Duodenal mucosa (tissue), 2 donors: ENCODE results near the gene IRX5.

Experiments
- H3K27ac ChIP-seq: one replicate; pipeline ENCODE4 v1.7.0; 2013; ENCODE audit warnings: low read depth, low read length
- H3K27me3 ChIP-seq, 2 donors: one replicate each; pipeline ENCODE4 v1.7.0; 2013; ENCODE audit warnings: low read length in 2 of 2, control low read depth in 1 of 2; ENCODE audit not compliant: insufficient read depth in 2 of 2, control insufficient read depth in 1 of 2
- H3K36me3 ChIP-seq, 2 donors: one replicate each; pipeline ENCODE4 v1.7.0; 2013; ENCODE audit warnings: low read length in 2 of 2, control low read depth in 1 of 2; ENCODE audit not compliant: insufficient read depth in 2 of 2, control insufficient read depth in 1 of 2
- H3K4me1 ChIP-seq, 2 donors: one replicate each; pipeline ENCODE4 v1.7.0; 2013; ENCODE audit warnings: low read length in 2 of 2, control low read depth in 1 of 2; ENCODE audit not compliant: insufficient read depth in 2 of 2, control insufficient read depth in 1 of 2
- H3K4me3 ChIP-seq, 2 donors: one replicate each; pipeline ENCODE4 v1.7.0; 2013; ENCODE audit warnings: low read length in 2 of 2, low read depth in 1 of 2
- H3K9ac ChIP-seq, 2 donors: one replicate each; pipeline ENCODE4 v1.7.0; 2013; ENCODE audit warnings: low read length in 2 of 2, low read depth in 1 of 2
- H3K9me3 ChIP-seq, 2 donors: one replicate each; pipeline ENCODE4 v1.7.0; 2013; ENCODE audit warnings: low read length in 2 of 2, control low read depth in 1 of 2; ENCODE audit not compliant: control insufficient read depth in 1 of 2

The IRX5 gene

DNA sequence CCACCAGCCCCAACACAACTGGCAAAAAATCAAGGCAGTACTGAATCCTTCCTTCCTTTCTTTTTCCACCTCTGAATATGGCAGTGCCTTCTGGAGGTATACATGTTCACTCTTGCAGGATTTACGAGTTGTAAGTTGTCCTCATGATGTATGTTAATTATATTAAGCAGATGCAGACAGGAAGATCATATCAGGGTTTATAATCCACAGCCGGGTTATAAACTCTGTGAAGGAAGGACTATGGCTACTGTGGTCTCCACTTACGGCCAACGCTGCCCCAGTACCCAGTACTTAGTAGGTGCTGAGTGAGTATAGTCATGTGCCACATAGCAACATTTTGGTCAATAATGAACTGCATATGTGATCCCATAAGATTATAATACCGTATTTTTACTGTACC lies 19.6 kb upstream of the IRX5 start:
- Histone ChIP-seq H3K4me1 (no peaks in the 10 kb centered on the region), H3K36me3 (no peaks in the 10 kb centered on the region), H3K27ac (no peak overlapping the region), H3K9me3 (no peaks in the 10 kb centered on the region), H3K27me3 (no peaks in the 10 kb centered on the region), H3K9ac (no peak overlapping the region), H3K4me3 (no peak overlapping the region)

DNA sequence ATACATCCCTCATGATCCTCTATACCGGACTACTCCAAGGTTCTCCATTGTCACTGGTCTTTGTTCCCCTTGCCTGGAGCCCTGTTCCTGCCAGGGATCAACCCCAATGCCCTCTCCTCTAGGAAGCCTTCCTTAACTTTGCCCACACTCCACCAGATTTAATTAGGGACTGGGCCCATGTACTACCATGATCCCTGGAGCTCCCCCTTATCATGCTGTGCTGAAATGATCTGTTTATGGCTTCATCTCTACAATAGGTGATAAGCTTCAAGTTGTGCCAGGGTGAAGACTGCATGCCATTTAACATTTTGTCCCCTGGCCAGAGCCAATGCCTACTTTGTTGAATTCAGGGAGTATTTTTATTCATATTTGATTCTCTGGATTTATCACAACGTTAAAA lies 17.9 kb upstream of the IRX5 start:
- Histone ChIP-seq H3K36me3 (no peaks in the 10 kb centered on the region), H3K4me3 (no peak overlapping the region), H3K4me1 (no peaks in the 10 kb centered on the region), H3K27ac (no peak overlapping the region), H3K9ac (no peak overlapping the region), H3K9me3 (no peaks in the 10 kb centered on the region), H3K27me3 (no peaks in the 10 kb centered on the region)

GRCh38 chr16:54921206-54921824 lies 9.3 kb upstream of the IRX5 start:
- H3K36me3 ChIP-seq: no peaks in the 10 kb centered on the region
- no peaks in the 10 kb centered on the region for H3K9me3 ChIP-seq
- no peak overlapping the region for H3K4me3 ChIP-seq
- H3K4me1 ChIP-seq: no peaks in the 10 kb centered on the region
- no peak overlapping the region for H3K9ac ChIP-seq
- peaks cover 17 to 29% of the 10 kb centered on the region in 2 donors for H3K27me3 ChIP-seq
- H3K27ac ChIP-seq: no peak overlapping the region

- Histone ChIP-seq H3K4me3 (no peak overlapping the region), H3K27ac (no peak overlapping the region), H3K9ac (no peak overlapping the region), H3K27me3 (peaks cover 34 to 47% of the 10 kb centered on the region in 2 donors), H3K9me3 (no peaks in the 10 kb centered on the region), H3K36me3 (no peaks in the 10 kb centered on the region), H3K4me1 (peaks cover 4% of the 10 kb centered on the region in 2 donors)
Observed at GRCh38 chr16:54923055-54923473, 7.6 kb upstream of the IRX5 start.

DNA sequence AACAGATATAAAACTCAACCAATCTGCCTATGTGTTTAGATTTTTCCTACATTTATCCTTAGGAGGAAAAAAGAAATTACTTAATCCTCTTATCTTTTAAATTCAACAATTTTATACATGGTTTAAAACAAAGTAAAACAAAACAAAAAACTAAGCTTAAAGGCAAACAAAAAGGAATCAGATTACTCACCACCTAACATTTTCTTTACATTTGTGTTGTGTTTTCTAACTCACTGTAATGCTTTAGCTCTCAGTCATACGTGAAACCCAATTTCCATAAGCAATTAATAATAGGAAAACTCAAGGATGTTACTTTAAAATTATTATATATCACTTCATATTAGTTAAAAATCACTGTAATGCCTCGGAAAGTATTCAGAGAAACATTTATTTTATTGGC lies 6.7 kb upstream of the IRX5 start:
- Histone ChIP-seq H3K27ac (no peak overlapping the region), H3K36me3 (no peaks in the 10 kb centered on the region), H3K4me1 (peaks cover 4% of the 10 kb centered on the region in 2 donors), H3K9me3 (no peaks in the 10 kb centered on the region), H3K9ac (no peak overlapping the region), H3K27me3 (peaks cover 34 to 46% of the 10 kb centered on the region in 2 donors), H3K4me3 (no peak overlapping the region)

- H3K27ac ChIP-seq: no peak overlapping the region
Observed at GRCh38 chr16:54926166-54926838, 4.4 kb upstream of the IRX5 start.

DNA sequence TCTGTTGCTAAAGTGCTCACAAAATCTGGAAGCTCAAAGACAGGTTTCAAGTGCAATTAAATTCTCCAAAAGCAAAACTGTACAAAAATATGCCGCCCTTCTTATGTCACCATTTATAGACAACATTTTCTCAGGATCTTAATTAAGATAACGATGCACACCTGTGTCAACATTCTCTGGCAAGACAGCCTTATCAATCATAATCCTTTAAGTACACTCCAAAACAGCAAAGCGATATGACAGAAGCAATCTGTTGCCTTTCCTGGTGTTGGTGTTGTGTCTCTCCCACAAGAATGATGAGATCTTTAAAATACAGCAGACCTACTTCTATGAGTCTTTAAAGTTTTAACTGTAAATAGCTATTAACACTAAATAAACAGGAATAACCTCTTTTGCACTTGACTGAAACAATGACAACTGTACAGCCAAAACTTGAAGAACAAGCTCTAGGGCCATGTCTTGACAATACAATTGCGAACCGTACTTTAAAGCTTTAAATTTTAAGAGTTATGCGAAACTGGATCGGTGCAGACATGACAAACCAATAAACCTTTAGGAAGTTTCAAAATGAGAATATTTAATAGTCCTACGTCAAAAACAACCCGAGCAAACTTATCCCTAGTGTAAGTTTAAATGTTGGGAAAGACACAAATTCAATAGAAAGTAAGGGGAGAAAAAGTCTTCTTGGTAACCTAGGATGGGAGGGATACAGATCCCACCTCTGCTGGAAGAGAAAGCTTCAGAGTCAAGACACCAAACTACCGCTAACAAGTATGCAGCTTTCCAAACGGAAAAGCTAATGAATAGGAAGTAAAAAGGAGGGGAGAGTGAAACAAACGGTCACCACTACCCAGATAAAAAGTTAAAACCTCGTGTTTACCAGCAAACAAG lies 3.3 kb upstream of the IRX5 start:
- Histone ChIP-seq H3K9ac (no peak overlapping the region), H3K9me3 (no peaks in the 10 kb centered on the region), H3K4me3 (peak overlapping the region in 1 of 2 donors; percentile 30), H3K27ac (no peak overlapping the region), H3K4me1 (peaks cover 13 to 15% of the 10 kb centered on the region in 2 donors), H3K36me3 (no peaks in the 10 kb centered on the region), H3K27me3 (peaks cover 51 to 56% of the 10 kb centered on the region in 2 donors)

More at GRCh38 chr16:54926166-54926838, 4.4 kb upstream of the IRX5 start:
- H3K4me1 ChIP-seq: peaks cover 13 to 15% of the 10 kb centered on the region in 2 donors
- no peak overlapping the region for H3K9ac ChIP-seq
- H3K27me3 ChIP-seq: peaks cover 41 to 45% of the 10 kb centered on the region in 2 donors
- H3K4me3 ChIP-seq: no peak overlapping the region
- H3K9me3 ChIP-seq: no peaks in the 10 kb centered on the region
- no peaks in the 10 kb centered on the region for H3K36me3 ChIP-seq

DNA sequence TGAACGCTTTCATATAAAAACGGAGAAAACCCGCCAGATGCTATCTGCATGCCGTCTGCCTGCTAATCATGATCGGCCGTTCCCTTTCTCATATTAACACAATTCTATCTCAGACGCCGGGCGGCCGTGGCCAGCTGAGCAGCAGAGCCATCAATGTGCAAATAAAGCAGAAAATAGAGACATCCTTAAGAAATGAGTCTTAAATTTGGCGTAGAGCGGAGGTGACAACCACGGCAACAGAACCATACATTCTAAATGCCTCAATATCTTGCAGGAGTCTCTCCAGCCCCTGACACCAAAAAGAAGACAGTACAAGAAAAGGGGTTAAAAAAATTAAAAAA lies 2.7 kb upstream of the IRX5 start:
- Histone ChIP-seq H3K4me1 (peaks cover 13 to 15% of the 10 kb centered on the region in 2 donors), H3K27ac (no peak overlapping the region)

GRCh38 chr16:54928411-54929089 lies 2.1 kb upstream of the IRX5 start:
- H3K27me3 ChIP-seq: peaks cover 56% of the 10 kb centered on the region in 2 donors
- no peaks in the 10 kb centered on the region for H3K9me3 ChIP-seq
- peak overlapping the region; percentile 53 to 78 for H3K4me3 ChIP-seq
- no peak overlapping the region for H3K9ac ChIP-seq
- H3K27ac ChIP-seq: peak overlapping the region; percentile 10
- no peaks in the 10 kb centered on the region for H3K36me3 ChIP-seq
- peaks cover 13 to 15% of the 10 kb centered on the region in 2 donors for H3K4me1 ChIP-seq

More for the DNA sequence above, 2.7 kb upstream of the IRX5 start:
- no peaks in the 10 kb centered on the region for H3K36me3 ChIP-seq
- H3K9me3 ChIP-seq: no peaks in the 10 kb centered on the region
- H3K27me3 ChIP-seq: peaks cover 55 to 58% of the 10 kb centered on the region in 2 donors
- H3K4me3 ChIP-seq: peak overlapping the region in 1 of 2 donors; percentile 30
- no peak overlapping the region for H3K9ac ChIP-seq
